Measurements from ENCODE around the gene RGS12.

Gene RGS12

DNA sequence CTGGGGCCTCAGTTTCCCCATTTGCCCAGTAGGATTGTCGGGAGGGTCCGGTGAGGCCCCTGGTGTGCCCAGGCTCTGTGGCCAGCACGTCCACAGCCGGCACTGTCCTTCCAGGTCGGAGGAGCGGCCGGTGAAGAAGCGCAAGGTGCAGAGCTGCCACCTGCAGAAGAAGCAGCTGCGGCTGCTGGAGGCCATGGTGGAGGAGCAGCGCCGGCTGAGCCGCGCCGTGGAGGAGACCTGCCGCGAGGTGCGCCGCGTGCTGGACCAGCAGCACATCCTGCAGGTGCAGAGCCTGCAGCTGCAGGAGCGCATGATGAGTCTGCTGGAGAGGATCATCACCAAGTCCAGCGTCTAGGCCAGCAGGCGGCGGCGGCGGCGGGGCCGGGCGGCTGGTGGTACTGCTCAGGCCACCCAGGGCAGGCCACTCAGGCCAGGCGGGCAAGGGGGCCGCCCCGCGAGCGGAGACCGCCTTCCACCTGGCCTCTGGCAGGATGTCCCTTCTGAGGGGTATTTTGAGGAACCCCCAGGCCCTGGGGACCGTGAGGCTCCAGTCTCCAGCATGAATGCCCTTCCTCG is 37.1 kb upstream of the RGS12 start:
- DNase-seq = no peak

DNA sequence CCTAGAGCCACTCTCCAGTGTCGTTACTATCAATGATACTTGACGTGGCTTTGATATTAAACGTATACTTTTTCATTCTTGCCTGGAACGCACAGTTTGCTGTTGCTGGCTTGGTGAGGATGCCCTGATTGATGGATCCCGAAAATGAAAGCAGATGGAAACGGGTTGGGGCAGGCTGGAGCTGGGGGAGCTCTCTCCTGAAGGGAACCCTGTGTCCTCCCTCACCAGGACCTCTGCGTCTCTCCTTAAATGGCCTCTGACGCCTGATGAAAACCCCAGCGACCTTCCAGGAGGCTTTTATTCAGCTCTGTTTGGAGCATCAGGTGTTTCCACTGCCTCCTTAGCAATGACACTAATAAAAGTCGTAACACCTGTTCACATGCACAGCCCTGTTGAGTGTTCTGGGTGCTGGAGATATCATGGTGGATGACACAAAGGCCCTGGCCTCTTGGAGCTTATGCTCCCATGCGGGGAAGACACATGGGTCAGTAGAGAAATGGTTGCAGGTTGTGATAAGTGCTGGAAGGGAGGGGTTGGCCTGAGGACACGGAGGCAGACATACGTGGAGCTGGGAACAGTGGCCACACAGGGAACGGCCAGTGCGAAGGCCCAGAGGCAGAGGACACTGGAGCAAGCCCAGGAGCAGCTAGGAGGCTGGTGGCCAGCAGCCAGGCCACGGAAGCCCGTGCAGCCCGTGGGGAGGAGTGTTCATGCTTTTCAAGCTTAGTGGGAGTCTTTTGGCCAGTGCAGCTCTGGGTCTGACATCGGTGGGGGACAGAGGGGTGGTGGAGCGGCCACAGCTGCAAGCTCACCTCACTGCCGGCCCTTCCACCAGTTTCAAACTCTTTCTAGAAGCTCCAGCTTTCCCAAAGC is 36.4 kb upstream of the RGS12 start:
- peak in 1 of 3 experiments; percentile 4 for DNase-seq

DNA sequence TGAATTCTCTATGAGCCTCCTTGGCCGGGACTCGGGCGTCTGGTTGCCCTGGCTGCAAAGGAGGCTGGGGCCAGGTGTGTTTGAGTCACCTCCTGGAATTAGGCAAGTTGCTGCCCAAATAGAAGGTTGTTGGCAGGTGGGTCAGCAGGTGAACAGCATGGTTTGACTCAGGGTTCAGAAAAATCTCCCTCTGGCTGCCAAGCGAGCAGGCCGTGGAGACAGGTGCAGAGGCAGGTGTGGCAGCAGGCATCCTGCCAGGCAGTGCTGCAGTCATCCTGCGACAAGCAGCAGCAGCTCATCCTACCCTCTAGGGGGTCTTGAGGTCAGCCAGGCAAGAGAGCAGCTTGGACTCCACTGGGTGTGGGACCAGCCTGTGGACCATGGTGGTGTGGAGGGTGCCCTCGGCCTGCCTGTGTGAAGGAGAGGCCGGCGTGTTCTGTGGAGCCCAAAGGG is 35.7 kb upstream of the RGS12 start:
- peak; percentile 50 to 80 (median 73) for DNase-seq

DNA sequence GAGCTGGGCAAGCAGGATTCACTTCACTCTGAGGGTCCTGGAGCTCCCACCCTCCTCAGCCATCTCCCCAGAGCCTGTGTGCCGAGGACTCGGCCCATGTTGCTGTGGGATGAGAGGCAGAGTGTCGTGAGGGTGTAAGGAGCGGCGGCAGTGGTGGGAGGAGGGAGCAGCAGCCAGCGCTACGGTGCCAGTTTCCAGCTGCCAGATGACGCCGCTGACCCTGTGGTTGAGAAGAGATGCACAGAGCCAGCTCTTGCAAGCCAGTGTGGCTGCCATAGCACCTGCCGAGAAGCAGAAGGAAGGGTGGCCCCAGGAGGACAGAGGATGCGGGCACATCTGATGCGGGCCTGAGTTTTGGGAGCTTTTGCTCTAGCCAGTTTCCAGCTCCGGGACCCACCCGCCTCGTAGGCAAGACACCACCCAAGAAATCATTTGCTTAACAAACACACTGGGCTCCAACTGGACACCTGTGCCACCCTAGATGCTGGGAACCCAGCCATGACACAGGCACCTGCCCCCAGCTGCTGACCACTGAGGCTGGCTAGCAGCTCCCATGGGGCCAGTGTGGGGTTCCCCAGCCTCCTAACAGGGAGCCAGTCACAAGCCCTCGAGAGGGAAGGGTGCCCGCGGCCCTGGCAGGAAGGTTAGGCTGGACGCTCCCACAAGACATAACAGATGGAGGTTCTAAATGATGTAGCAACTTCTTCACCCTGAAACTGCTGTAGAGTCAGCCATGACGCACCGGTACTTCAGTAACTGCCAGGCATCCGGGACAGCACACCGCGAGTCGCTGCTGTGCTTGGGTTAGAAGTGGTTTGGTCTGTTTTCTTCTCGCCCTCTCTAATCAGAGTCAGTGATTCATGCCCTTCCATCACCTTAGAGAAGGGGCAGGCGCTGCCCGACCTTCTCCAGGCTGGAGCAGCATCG is 35.0 kb upstream of the RGS12 start:
- DNase-seq = peak; percentile 38 to 70 (median 54)

DNA sequence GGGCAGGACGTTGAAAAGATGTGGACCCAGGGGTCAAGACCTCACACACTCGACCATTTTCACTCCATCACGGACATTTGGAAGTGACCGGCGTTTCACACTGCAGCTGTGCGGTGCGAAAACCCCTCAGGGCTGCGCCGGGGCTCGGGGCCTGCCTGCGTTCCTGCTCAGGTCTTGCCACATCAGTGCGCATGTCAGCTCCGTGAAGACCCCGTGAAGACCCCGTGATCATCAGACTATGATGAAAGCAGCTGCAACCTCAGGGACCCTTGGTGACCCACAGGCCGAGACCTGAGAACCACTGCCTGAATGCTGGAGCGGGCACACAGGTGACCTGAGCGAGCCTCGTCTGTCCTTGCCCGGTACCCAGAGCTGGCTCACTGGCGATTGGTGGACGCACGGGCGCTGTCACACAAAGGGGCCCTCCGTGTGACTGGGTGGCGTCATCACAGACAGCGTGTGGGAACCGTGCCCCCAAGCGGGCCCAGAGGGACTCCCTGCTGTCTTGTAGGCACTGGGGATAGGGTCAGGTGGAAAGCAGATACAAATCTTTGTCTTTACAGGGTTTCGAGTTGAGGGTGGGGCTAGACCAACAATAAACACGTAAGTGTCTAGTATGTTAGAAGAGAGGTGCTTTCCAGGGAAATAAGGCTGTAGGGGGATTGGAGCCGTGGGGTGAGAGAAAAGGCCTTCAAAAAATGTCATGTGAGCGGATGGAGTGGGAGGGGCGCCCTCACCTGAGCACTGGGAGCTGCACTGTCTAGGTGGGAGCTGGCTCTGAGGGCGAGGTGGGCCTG is 31.2 kb upstream of the RGS12 start:
- no peak for DNase-seq

DNA sequence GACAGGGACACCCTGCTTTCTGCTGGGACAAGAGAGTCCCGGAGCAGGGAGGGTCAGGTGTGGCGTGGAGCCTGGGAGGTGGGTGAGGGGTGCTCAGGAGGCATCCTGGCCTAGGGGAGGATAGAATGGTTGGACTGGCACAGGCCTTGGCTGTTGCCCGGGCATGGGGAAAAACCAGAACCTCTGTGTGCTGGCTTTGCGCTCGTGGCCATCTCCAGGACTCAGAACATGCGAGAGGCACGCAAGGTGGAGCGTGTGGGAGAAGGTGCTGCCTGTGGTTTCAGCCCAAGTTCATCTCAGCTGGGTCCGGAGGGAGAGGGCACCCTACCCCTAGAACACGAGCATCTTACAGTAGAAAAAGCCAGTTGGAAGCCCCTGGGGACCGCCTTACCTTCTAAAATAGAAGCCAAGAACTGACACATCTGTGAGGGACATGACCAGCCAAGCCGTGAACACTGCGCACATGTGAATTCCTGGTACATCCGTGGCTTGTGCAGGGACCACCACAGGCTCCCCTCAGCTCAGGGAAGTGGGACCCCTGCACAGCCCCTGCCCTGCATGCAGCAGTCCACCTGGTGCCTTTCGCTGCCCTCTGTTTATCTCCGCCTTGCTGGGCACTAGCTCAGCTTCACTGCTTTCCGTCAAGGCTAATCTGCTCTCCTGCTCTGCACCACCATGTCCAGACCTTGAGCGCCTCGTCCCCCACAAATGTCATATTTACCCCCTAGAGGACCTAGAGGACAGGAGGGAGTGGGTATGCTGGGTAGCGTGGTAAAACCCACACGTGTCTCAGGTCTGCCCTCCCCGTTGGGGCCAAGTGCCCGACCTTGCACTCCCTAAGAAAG is 30.4 kb upstream of the RGS12 start:
- DNase-seq = no peak

DNA sequence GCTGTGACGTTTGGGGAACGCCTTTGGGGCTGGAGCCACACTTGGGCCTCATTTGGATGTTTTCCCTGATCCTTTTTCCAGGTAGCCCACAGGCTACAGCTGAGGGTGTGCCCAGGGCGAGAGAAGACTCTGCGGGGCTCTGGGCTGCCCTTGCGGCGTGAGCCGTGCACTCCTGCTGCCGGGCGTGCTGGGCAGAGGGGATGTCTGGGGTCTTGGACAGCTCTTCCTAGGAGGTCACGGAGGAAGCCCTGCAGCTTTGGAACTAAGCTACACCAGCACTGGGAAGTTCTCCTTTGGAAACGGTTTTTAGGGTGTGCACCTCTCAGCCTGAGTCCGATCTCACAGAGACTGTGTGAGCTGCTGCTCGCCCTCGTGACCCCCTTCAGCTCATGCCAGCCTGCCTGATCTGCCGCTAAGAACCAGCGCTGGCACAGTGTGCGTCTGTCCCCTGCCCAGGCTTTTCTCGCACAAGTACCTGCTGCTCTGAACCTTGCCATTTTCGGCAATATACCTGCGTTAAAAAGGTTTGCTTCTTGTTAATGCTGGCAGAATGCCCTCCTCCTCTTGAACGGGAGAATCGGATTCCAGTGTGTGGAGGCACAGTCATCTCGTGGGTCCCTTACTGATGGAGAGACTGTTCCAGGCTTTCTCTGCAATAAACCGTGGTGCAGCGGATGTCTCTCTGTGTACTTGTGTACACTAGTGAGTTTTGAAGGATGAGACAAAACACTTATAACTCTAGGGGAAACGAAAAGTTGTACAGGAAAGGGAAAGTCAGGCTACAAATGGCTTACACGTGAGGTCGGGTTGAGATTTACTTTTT is 29.6 kb upstream of the RGS12 start:
- DNase-seq = no peak

DNA sequence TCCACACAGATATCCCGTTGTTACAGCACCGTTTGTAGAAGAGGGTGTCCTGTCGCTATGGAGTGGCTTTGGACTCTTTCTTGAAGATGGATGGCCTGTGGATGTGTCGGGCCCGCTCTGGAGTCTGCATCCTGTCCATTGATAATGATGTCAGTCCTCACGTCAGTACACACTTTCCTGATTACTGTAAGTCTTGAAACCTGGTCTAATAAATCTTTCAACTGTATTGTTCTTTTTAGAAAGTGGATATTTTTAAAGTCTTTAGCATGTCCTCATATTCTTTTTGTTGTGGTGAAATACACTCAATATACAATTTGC is 29.0 kb upstream of the RGS12 start:
- DNase-seq = no peak

DNA sequence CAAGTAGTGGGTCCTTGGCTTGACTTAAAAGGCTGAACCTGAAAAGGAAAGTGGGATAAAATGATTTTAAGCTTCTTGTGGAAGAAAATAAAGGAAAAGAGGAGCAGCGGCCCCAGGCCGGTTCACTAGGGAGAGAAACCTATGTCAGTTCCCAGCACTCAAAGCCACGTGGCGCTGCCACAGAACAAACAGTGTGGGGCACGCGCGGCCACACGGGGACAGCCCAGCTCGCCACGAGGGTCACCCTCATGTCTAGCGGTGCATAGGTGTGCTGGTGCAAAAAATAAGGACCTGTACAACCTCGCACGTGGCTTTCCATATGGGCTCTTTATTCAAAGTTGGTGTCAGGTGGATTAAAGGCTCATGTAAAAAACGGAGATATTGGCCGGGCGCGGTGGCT is 26.7 kb upstream of the RGS12 start:
- no peak for DNase-seq

DNA sequence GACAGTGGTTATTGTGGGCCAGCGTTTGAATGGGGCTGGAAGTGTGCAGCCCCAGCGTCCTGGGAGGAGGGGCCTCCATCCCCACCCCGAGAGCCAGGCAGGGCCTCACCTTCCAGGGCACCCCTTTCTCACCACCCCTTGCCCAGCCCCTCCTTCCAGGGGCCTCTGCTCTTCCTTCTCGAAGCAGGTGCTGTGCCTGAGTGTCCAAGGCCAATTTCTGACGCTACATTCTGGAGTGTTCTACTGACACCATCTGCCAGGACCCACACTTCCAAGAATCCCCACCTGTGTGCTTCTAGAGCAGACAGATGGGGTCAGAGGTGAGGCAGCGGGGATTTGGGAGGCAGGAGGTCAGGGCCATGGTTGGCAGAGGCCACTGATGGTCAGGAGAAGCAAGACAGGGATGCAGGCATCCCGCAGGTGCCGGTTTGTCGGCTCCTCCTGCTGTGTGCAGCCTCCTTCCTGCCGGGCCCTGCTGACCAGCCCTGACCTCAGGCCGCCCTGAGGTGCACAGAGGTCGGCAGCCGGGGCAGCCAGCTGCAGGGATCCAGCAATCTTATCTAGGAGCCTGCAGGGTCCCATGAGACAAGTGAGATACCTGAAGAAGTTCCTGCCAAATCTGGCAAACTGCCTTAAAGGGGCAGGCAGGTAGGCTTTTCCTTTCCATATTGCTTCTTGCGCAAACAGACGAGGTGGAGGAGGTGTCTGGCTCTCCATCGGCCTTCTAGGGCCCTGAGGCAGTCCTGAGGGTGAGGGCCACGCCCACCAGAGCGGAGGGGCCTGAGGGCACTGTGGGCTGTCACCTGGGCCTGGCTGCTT is 25.0 kb upstream of the RGS12 start:
- peak; percentile 22 to 28 (median 22) for DNase-seq

DNA sequence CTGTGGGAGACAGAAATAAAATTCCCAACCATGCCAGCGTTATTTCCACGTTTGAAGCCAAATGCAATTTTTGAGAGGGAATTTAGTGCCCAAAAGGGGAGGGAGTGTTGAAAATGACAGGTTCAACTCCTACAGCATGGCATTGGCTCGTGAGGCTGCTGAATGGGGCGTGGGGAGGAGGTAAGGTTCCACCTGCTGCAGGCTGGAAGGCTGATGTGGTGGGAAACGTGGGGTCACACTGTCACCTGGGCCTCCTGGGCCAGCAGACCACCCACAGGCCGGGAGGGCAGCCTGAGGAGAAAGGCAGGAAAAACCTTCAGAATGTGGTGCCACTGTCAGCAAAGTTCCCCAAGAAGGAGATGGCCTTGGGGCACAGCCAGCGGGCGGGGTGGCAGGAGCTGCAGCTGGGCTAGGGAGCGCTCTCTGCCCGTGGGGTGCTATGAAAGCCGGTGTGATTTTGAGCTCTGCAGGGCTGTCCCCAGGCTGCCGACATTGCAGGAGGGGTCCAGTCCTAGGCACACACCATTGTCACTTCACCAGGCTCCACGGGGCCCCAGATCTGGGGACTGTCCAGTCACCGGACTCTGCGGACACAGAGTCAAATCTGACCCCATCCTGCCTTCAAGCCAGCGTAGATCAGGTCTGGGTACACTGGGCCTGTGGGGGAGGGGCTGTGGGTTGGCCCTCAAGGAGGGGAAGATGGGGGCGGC is 24.3 kb upstream of the RGS12 start:
- no peak for DNase-seq

DNA sequence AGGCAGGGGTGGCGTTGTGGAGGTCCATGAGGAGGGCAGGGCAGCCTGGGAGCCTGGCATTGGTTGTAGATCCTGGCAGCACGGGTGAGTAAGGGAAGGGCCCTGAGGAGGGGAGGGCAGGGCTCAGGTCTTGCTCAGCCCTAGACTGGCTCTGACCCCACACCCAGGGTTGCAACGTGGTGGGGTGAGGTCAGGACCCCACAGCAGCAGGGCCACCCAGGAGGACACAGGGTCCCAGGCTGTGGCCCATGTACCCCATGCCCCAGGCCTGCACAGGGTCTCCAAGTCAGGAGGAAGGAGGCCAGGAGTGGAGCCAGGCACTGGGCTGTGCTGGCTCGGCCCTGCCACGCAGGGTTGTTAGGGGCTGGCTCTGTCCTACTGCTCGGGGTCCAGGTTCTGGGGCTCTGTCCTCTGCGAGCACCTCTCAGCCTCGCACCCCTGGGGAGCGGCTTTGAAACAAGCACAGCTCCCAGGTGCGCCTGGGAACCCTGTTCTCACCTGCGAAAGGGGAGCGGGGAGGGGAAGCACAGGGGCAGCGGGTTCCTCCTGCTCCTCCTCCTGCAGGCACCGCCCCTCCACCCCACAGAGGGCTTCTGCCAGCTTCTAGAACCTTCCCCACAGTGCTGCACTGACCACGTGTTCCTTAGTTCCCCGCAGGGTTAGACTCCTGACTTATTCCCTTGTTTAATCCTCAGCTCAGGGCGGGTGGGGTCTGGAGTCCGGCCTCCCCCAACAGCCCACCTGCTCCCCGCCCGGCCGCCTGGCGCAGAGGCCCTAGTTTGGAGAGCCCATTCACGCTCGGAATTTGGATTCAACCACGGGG is 23.5 kb upstream of the RGS12 start:
- no peak for DNase-seq

DNA sequence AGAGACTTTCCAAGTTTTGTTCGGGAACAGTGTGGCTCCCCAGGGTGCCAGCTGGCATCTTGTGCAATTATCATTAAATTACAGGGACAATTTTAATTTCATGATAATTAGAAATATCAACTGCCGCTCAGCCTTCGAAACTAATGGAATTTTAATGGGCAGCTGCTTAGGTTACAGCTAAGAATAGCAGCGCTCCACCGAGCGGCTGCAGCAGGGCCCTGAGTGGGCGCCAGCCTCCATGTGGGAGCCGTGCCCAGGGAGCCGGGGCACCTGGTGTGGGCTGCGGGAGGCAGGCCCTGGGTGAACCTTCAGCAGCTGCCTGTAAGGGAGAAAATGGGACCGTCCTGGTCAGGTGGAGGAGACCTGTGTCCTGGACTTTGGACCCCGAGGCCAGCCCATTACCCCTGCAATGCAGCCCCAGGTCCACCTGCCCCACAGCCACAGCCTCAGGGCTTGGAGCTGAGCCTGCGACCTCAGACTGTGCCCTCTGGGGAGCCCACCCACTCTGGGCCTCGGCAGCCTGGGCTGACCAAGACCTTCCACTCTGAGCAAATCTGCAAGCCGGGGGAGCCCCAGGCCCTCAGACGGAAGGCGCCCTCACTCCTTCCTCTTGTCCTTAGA is 22.7 kb upstream of the RGS12 start:
- DNase-seq = peak in 1 of 3 experiments; percentile 14

DNA sequence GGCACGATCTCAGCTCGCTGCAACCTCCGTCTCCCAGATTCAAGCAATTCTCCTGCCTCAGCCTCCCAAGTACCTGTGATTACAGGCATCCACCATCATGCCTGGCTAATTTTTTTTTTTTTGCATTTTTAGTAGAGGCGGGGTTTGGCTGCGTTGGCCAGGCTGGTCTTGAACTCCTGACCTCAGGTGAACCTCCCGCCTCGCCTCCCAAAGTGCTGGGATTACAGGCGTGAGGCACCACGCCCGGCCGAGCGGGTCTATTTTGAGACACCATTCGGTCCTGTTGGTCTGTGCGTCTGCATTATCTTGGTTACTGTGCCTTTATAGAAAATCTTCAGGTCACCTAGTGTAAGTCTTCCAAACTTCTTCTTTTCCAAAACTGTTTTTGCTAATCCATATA is 21.7 kb upstream of the RGS12 start:
- DNase-seq = no peak

DNA sequence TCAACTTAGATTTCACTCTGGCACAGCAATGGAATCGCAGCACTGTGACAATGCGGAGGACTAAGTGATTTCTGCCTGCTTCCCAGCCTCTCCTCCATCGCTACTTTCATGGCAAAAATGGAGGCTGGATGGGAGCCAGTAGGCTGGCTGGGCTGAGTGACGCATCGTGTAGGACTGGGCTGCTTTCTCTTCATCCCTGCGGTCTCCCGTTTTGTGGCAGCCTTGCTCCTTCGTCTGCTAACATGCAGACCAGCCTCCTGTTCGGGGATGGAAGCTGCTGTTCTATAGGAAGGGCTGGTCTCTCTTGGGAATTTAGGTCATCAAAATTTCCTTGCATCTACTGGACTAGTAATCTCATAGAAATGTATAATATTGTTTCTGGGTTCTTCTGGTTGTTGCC is 15.8 kb upstream of the RGS12 start:
- no peak for DNase-seq

DNA sequence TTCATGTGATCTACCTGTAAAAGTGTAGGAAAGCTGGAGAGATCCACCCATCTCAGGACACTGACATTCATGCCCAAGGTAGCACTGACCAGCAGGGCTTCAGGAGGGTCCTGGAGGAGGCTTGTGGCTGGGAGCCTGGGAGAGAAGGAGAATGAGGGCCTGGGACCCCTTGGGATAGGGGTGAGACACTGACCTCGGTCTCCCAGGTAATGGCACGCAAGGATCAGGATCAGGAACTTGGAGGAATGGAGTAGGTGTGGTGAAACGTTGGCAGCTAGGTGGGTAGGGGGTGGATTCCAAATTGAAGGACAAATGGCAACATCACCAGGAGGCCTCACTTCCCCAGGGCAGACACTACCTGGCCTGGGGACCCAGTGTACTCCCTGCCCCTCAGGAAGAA is 12.4 kb upstream of the RGS12 start:
- DNase-seq = no peak

DNA sequence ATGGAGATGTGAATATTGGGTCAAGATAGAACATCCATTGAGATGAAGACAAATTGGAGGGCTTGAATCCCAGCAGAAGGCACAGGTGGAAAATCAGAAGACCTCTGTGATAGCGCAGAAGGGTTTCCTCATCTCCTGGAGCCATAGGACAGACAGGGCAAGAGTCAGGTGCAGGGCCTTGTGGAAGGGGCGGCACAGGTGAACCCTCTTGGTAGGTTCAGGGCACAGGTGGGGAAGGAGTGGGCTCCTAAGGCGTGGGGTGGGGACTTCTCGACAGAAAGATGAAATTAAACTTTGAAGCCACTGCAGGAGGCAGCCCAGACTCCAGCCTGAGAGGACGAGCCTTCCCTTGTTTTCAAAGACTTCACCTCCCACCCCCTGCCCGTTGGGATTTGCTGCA is 9.3 kb upstream of the RGS12 start:
- no peak for DNase-seq

DNA sequence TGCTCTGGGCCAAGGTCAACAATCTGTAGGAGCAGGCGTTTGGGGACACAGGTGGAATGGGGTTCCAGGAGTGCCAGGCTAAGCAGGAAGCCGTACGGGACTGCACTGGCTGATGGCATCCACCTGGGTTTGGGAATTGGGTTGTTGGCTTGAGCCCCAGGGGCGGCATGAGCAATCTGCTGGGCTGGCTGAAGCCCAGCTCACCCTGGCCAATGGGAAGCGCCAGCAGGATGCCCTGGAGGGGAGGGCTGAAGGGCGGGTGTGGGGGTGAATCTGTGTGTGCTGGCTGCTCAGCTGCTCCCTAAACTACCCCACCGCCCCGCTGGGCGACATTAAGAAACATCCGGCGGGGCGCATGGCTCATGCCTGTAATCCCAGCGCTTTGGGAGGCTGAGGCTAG is 8.9 kb upstream of the RGS12 start:
- DNase-seq = no peak
